Panc1 (cell line): ENCODE measurements around the gene WDR5. TPM values are rescaled to one million over a fixed set of nuclear protein-coding genes. Genes with fewer than 3 reads are reported as not detected.
A peak's percentile ranks its signal among the peaks of the same experiment; 100 is the strongest.

ENCODE experiments used
- ATAC-seq: fragments of 200-7000 bp; cut with Tn5 transposase; 2 replicates; pipeline ENCODE4 v1.9.1; 2020; ENCODE audit warnings: mild to moderate bottlenecking, moderate library complexity
- BruUV-seq: library from RNA; stranded (reverse); fragments of 400-500 nt; replicated peaks from 2 replicates; lab custom pipeline; 2021; lab: Mats Ljungman, UMichigan
- CTCF ChIA-PET: fragments of 300-600 bp; sonication (Branson Sonifier 250); formaldehyde crosslinking; loops from one replicate; lab custom pipeline; 2022; ENCODE audit warnings: antibody characterized with exemption; lab: Charles Lee
- POLR2A ChIA-PET: fragments of 300-600 bp; sonication (Branson Sonifier 250); formaldehyde crosslinking; loops from one replicate; lab custom pipeline; 2022; ENCODE audit warnings: antibody characterized with exemption; lab: Charles Lee
- DNase-seq: peaks from one replicate; pipeline ENCODE4 v3.0.0-alpha.2; 2010; ENCODE audit warnings: low read depth, low spot score
- H3K27ac ChIP-seq: 2 replicates; pipeline ENCODE4 v1.5.1; 2011; ENCODE audit warnings: mild to moderate bottlenecking, low read length, inconsistent platforms
- H3K27me3 ChIP-seq: fragments of 200-500 bp; sonication (Bioruptor generic); 2 replicates; pipeline ENCODE4 v1.6.0; 2014; ENCODE audit warnings: low read length, inconsistent platforms; ENCODE audit not compliant: control insufficient read depth, insufficient read depth
- H3K36me3 ChIP-seq: fragments of 200-500 bp; sonication (Bioruptor generic); 2 replicates; pipeline ENCODE4 v1.5.1; 2014; ENCODE audit warnings: inconsistent platforms, mild to moderate bottlenecking, low read length, moderate library complexity; ENCODE audit not compliant: control insufficient read depth, insufficient read depth
- H3K4me1 ChIP-seq: 2 replicates; pipeline ENCODE4 v1.5.1; 2011; ENCODE audit warnings: inconsistent platforms, mild to moderate bottlenecking, low read length, moderate library complexity; ENCODE audit not compliant: control insufficient read depth, insufficient read depth
- H3K4me3 ChIP-seq, 2 experiments: 2 replicates each; pipeline ENCODE4 v1.5.1; 2011 to 2012; ENCODE audit warnings: low read depth in 2 of 2, low read length in 2 of 2, mild to moderate bottlenecking in 2 of 2, inconsistent platforms in 1 of 2, moderate library complexity in 1 of 2
- H3K9me3 ChIP-seq: fragments of 200-500 bp; sonication (Bioruptor generic); 2 replicates; pipeline ENCODE4 v1.5.1; 2014; ENCODE audit warnings: low read depth, mild to moderate bottlenecking, inconsistent platforms, low read length, moderate library complexity; ENCODE audit not compliant: control insufficient read depth, insufficient read depth
- CTCF ChIP-seq: fragments of 450-650 bp; IDR thresholded peaks from 2 replicates; pipeline ENCODE4 v1.5.1; 2017; ENCODE audit warnings: mild to moderate bottlenecking
- POLR2AphosphoS5 ChIP-seq: IDR thresholded peaks from 2 replicates; pipeline ENCODE4 v1.6.1; 2012; ENCODE audit warnings: mild to moderate bottlenecking, low read depth, low read length, moderate library complexity
- REST ChIP-seq, 2 experiments: IDR thresholded peaks; 2 replicates each; pipeline ENCODE4 v1.6.1; 2011 to 2012; ENCODE audit warnings: low read depth in 2 of 2, control low read depth in 1 of 2, low read length in 1 of 2, mild to moderate bottlenecking in 1 of 2, moderate library complexity in 1 of 2; ENCODE audit not compliant: insufficient read depth in 1 of 2
- SIN3A ChIP-seq: IDR thresholded peaks from 2 replicates; pipeline ENCODE4 v1.6.1; 2012; ENCODE audit warnings: low read depth, mild to moderate bottlenecking, low read length, moderate library complexity, borderline replicate concordance; ENCODE audit not compliant: insufficient read depth
- TCF7L2 ChIP-seq: IDR thresholded peaks from 2 replicates; pipeline ENCODE4 v1.6.1; 2011; ENCODE audit warnings: mild to moderate bottlenecking, low read depth, low read length, inconsistent platforms
- in situ Hi-C: cut with HindIII; loops from 2 replicates; pipeline ENCODE4 v1.10.0; 2016; ENCODE audit warnings: low sequenced_read_pairs, low pct_unique_long_range_greater_than_20kb
- intact Hi-C: fragments of 100-400 bp; cut with micrococcal nuclease; formaldehyde crosslinking; loops from one replicate; pipeline ENCODE4 v1.10.0; 2022; ENCODE audit not compliant: unreplicated experiment
- total RNA-seq: library from RNA; stranded (reverse); gene quantifications from one replicate; pipeline ENCODE4 v1.2.1, GENCODE V29; 2021; ENCODE audit not compliant: unreplicated experiment

Gene WDR5
- total RNA-seq, 1 experiment from 2014 or later: 36.9 TPM

- DNase-seq (no peak), ATAC-seq (no peak)
- Histone ChIP-seq H3K4me3 (no peak overlapping the region), H3K27me3 (no peaks in the 10 kb centered on the region), H3K9me3 (no peaks in the 10 kb centered on the region), H3K27ac (no peak overlapping the region), H3K4me1 (peaks cover 16% of the 10 kb centered on the region), H3K36me3 (peaks cover 2% of the 10 kb centered on the region; the same call in 1 of the 2 replicates)
- intact Hi-C loops: no loop called here
- in situ Hi-C loops: no loop called here
- ChIA-PET POLR2A (no interaction called here), CTCF (no interaction called here)
- TF ChIP-seq TCF7L2: no peak
- TF ChIP-seq CTCF: no peak
- no peak for TF ChIP-seq SIN3A
- no peak for TF ChIP-seq REST (IDR thresholded peaks at IDR 0.05; ENCODE audit: insufficient read depth in 1 of 2, low read depth in 2 of 2, low read length in 1 of 2)
- TF ChIP-seq POLR2AphosphoS5: no peak
- BruUV-seq: TSS peak; percentile 64
Measured at GRCh38 chr9:134139081-134139480, 3.2 kb downstream of the WDR5 start.

- H3K27me3 ChIP-seq: no peaks in the 10 kb centered on the region
- no peak overlapping the region for H3K4me3 ChIP-seq
- TF ChIP-seq REST (IDR thresholded peaks at IDR 0.05; ENCODE audit: insufficient read depth in 1 of 2, low read depth in 2 of 2, low read length in 1 of 2) (no peak), TCF7L2 (no peak), CTCF (no peak), POLR2AphosphoS5 (no peak), SIN3A (no peak)
- peaks cover 12% of the 10 kb centered on the region for H3K4me1 ChIP-seq
- peaks cover under 1% of the 10 kb centered on the region; the same call in 1 of the 2 replicates for H3K36me3 ChIP-seq
- ChIA-PET CTCF (no interaction called here), POLR2A (no interaction called here)
- no peak overlapping the region for H3K27ac ChIP-seq
- in situ Hi-C loops: no loop called here
- BruUV-seq: no TSS peak
- intact Hi-C loops: no loop called here
- DNase-seq: no peak
- ATAC-seq: no peak
- H3K9me3 ChIP-seq: no peaks in the 10 kb centered on the region
Measured at GRCh38 chr9:134141906-134142305, 6.0 kb downstream of the WDR5 start.
